IPS-11a (cell line): ENCODE measurements around the gene GLUD1.
"Not testable (repeated sequence)": the region's sequence is repeated elsewhere in the genome, so short reads cannot be mapped to it uniquely, and the experiment has no call there.

Experiments
- H3K4me3 ChIP-seq: one replicate; pipeline ENCODE4 v1.5.1; 2013; ENCODE audit warnings: low read depth, low read length, control low read depth

GLUD1 gene

DNA sequence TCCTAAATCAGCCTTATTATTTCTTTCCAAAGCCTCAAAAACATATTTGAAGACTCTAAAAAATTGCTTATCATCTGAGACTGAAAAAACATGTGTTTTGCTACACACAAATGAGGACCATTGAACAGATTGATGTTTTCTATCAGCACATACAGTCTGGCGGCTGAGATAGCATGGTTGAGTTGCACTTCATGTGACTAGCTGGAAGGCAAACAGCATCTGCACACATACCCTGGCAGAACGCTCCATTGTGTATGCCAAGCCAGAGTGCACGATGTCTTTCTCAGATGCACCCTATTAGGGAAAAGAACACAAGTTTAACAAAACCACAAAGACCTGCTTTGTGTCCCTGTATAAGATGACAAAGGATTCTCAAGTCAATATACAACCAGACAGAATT, 41.5 kb downstream of the GLUD1 start:
- H3K4me3 ChIP-seq, result no peak overlapping the region

DNA sequence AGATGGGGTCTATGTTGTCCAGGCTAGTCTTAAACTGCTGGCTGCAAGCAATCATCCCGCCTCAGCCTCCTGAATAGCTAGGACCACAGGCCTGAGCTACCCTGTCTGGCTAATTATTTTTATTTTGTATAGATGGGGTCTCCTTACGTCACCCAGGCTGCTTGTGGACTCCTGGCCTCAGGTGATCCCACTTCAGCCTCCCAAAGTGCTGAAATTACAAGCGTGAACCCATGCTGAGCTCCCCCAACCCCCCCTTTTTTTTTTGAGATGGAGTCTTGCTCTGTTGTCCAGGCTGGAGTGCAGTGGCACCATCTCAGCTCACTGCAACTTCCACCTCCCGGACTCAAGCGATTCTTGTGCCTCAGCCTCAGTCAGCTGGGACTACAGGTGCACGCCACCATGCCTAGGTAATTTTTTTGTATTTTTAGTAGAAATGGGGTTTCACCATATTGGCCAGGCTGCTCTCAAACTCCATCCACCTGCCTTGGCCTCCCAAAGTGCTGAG, 49.2 kb downstream of the GLUD1 start:
- H3K4me3 ChIP-seq, result no peak overlapping the region

DNA sequence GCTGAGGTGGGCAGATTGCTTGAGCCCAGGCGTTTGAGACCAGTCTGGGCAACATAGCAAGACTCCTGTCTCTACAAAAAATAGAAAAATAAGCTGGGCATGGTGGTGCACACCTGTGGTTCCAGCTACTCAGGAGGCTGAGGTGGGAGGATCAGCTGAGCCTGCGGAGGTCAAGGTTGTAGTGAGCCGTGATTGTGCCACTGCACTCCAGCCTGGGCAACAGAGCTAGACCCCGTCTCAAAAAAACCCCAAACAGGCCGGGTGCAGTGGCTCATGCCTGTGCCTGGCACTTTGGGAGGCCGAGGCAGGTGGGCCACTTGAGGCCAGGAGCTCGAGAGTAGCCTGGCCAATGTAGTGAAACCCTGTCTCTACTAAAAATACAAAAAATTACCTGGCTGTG, 51.1 kb downstream of the GLUD1 start:
- H3K4me3 ChIP-seq, result not testable (repeated sequence)

DNA sequence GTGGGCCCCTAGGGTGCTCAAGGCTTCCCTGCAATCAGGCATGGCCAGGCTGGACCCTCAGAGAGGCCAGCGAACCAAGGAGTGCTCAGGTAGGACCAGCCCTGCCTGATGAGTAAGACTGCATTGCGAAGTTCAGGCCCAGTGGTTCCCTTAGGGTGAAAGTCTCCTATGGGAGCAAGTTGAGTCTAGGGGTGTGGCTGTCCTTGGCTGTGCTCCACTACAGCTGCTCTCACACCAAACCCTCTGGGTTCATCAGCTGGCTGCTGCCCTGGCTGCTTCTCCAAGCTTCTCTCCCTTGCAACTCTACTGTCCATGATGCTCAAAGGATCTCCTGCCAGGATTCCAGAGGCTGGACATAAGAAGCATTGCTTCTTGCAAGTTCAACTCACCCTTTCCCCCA, 55.9 kb downstream of the GLUD1 start:
- H3K4me3 ChIP-seq, result no peak overlapping the region

DNA sequence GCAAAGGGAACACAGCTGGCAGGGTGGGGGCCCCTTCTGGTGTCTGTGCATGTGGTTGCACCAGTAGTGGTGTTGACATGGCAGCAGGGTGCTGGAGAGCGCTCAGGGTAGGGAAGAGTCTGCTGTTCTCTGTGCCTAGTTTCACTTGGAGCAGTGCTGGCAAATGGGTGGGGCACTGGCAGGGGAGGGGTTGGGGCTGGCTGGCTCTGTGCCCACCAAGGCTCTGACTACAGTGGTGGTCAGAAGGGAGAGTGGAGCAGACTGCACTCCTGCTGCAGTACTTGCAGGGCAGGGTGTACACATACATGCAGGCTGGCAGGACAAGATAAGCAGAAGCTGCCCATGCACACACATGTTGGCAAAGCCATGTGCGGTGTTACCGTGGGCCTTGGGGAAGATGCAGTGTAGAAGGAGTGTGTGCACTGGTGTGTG, 56.3 kb downstream of the GLUD1 start:
- no peak overlapping the region for H3K4me3 ChIP-seq

DNA sequence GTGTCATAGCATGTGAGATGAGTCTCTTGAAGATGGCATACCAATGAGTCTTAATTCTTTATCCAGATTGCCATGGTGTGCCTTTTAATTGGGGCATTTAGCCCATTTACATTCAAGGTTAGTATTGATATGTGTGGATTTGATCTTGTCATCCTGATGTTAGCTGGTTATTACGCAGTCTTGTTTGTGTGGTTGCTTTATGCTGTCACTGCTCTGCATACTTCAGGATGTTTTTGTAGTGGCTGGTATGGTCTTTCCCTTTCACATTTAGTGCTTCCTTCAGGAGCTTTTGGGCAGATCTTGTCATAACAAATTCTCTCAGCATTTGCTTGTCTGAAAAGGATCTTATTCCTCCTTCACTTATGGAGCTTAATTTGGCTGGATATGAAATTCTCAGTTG, 58.0 kb downstream of the GLUD1 start:
- H3K4me3 ChIP-seq, result no peak overlapping the region

DNA sequence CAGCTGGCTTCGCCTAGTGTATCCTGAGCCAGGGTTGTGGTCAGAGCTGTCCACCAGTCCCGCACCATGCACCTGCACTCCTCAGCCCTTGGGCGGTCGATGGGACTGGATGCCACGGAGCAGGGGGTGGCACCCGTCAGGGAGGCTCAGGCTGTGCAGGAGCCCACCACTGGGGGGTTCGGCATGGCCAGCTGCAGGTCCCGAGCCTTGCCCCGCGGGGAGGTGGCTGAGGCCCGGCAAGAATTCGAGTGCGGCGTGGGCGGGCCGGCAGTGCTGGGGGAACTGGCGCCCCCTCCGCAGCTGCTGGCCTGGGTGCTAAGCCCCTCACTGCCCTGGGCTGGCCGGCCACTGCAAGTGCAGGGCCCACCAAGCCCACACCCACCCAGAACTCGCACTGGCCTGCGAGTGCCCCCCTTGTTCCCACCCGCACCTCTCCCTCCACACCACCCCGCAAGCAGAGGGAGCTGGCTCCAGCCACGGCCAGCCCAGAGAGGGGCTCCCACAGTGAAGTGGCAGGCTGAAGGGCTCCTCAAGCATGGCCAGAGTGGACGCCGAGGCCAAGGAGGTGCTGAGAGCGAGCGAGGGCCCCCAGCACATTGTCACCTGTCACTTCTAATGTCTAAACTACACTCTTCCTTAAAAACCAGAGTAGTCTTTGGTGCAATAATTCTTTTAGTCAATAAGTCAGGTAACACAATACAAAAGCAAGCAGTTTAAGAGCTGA, 63.6 kb downstream of the GLUD1 start:
- H3K4me3 ChIP-seq, result no peak overlapping the region

DNA sequence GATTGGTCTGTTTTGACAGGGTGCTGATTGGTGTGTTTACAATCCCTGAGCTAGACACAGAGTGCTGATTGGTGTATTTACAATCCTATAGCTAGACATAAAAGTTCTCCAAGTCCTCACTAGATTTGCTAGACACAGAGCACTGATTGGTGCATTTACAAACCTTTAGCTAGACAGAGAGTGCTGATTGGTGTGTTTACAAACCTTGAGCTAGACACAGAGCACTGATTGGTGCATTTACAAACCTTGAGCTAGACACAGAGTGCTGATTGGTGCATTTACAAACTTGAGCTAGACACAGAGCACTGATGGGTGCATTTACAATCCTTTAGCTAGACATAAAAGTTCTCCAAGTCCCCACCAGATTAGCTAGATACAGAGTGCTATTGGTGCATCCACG, 64.2 kb downstream of the GLUD1 start:
- not testable (repeated sequence) for H3K4me3 ChIP-seq

DNA sequence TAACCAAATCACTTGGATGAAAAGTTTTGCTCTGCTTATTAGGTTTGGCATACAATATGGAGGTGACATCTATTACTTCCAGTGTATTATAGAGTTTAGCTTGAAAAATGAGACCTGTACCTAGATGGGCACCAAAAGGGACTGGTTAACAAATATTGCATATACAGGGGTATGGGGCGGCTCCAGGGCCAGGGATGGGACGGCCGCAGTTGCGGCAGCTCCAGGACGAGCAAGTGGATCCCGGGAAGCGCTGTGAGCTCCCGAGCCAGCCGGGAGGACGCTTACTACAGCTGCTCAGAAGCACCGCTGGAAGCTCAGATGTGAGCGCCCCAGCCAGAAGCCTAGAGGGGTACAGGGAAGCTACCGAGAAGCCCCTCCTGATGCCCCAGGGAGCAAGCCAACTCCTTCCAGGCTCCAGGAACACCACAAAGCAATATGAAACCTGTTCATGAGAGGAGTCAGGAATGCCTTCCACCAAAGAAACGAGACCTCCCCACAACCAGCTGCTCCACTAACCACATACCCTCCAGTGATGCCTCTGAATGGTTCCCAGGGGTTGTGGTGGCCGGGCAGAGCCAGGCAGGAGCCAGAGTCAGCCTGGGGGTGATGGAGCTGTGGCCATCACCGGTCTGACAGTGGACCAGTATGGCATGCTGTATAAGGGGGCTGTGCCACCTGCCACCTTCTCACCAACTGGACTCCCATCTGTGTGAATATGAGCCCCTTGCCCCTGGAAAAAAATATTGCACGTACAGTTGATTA, 67.7 kb downstream of the GLUD1 start:
- H3K4me3 ChIP-seq, result not testable (repeated sequence)

DNA sequence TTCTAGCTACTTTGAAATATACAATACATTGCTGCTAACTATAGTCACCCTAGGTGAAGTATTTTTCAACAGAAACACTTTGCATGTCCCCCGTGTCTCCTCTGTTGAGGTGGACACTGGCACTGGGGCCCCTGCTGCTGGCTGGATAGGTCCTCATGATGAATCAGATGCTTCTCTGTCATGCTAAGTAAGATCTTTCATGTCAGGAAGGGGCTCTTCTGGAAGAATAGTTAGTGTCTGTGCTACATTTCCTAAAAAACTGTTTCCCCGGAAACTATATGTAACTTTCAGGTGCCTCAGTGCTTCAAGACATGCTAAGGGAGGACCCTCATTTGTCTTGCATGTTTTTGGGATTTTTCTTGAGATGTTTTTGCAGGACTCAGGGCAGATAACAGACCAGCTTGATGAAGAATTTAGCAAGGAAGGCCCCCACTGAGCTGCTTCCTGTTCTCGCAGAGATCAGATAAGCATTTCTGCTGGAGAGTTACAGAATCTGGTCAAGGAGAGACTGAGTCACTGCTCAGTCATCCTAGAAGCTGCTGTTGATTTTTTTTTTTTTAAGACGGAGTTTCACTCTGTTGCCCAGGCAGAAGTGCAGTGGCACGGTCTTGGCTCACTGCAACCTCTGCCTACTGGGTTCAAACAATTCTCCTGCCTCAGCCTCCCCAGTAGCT, 69.2 kb downstream of the GLUD1 start:
- H3K4me3 ChIP-seq, result not testable (repeated sequence)

DNA sequence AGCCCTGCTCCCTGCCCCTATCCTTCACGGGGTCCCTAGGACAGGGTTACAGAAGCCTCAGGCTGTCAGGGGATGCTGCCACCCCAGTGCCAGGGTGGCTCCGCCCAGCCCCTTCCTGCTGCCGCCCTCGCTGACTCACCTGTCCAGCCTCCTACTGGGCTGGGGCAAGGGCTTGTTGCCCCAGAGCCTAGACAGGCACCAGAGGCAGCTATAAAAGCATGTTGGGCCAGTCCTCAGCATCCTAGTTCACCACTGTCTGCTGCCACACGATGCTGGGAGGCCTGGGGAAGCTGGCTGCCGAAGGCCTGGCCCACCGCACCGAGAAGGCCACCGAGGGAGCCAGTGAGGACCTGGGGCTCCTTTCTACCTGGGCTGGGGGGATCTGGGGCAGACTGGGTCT, 74.6 kb downstream of the GLUD1 start, which contains the start of gene FAM25A:
Gene FAM25A, plus strand, starts transcription at position 239 of the 400 bp plus-strand sequence. Its CDS starts 31 bp downstream, at position 270.
- not testable (repeated sequence) for H3K4me3 ChIP-seq

DNA sequence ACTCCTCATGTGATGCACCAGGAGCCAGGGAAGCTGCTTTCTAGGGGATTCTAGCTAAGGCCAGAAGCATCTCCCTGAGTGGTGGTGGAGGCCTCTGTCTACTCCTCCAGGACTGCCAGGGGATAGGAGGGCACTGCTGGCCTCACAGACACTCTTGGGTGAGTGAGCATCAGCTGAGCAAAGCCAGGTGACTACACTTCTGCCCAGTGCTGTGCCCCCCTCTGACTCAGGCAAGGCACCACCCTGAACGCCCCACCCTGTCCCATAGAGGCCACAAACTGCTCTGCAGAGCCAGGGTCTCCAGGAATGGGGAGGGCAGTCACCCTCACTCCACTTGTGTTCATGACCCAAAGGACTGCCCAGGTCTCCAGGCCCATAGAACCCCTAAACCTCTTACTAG, 75.1 kb downstream of the GLUD1 start:
- not testable (repeated sequence) for H3K4me3 ChIP-seq

DNA sequence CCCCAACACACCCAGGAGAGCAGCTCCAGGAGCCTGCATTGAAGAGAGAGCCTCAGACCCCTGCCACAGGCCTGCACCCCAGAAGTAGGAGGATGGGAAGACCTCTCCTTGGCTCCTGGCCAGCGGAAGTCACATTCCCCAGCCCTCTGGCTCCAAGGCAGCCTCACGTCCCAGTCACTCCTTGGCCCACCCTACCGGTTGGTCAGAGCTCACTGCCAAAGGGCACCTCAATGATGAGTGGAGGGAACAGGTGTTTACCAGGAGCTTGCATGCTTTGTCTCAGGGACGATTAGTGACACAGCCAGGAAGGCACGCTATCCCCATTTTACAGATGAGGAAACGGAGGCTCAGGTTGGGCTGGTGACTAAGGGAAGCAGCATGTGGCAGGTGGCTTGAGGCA, 75.6 kb downstream of the GLUD1 start:
- H3K4me3 ChIP-seq, result not testable (repeated sequence)

DNA sequence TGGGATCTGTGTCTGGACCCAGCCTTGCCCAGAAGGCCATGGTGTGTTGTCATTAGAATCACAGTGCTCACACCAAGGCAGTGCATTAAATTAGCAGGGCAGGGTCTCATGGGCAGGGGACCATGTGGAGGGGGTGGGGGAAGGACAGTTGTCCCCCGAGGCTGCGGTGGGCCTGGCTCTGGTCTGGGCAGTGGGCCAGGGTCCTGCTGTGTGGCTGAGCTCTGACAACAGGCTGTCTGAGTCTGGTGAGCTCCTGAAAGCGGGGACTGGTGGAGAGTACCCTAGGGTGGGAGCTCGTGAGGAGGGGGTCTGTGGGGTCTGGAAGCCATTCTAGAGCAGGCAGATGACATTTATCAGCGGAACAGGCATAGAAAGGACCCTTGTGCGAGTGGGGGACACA, 76.5 kb downstream of the GLUD1 start:
- not testable (repeated sequence) for H3K4me3 ChIP-seq

DNA sequence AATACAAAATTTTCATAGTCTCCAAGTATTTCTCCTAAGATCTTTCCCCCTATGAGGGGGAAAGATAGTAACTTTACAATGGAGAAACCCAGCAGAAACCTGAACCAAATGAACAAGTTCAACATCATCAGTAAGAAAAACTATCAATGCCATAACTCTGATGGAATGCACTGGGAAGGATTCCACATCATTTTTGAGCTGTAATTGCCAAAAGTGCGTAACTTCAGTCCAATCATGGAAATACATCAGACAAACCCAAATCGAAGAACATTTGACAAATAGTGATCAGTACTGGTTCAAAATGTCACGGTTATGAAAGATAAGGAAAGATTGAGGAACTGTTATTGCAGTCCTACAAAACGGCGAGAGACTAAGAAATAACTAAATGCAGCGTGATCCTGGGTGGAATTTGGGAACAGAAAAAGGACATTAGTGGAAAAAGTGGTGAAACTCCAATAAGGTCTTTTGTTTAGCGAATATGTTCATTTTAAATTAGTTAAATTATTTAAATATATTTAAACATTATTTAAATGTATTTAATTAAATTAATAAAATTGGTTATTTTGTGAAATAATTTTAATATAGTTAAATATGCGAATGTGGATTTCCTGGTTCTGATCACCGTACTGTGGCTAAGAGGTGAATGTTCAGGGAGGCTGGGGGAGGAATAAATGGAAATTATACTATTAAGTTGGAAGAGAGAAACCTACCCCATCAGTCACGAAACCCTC, 79.5 kb downstream of the GLUD1 start:
- not testable (repeated sequence) for H3K4me3 ChIP-seq

DNA sequence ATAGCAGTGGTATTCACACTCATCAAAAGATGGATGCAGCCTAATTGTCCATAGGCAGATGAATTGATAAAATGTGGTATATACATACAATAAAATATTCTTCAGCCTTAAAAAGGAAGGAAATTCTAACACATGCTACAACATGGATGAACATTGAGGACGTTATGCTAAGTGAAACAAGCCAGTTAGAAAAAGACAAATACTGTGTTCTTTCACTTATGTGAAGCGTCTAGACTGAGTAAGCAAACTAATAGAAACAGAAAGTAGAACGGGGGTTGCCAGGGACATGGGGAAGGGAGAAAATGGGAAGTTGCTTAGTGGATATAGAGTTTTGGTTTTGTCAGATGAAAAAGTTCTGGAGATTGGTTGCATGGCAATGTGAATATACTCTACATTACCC, 81.1 kb downstream of the GLUD1 start:
- not testable (repeated sequence) for H3K4me3 ChIP-seq

DNA sequence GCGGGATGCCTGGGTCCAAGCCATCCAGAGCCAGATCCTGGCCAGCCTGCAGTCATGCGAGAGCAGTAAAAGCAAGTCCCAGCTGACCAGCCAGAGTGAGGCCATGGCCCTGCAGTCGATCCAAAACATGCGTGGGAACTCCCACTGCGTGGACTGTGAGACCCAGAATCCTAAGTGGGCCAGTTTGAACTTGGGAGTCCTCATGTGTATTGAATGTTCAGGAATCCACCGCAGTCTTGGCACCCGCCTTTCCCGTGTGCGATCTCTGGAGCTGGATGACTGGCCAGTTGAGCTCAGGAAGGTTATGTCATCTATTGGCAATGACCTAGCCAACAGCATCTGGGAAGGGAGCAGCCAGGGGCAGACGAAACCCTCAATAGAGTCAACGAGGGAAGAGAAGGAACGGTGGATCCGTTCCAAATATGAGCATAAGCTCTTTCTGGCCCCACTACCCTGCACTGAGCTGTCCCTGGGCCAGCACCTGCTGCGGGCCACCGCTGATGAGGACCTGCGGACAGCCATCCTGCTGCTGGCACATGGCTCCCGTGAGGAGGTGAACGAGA, 85.4 kb downstream of the GLUD1 start:
- not testable (repeated sequence) for H3K4me3 ChIP-seq

DNA sequence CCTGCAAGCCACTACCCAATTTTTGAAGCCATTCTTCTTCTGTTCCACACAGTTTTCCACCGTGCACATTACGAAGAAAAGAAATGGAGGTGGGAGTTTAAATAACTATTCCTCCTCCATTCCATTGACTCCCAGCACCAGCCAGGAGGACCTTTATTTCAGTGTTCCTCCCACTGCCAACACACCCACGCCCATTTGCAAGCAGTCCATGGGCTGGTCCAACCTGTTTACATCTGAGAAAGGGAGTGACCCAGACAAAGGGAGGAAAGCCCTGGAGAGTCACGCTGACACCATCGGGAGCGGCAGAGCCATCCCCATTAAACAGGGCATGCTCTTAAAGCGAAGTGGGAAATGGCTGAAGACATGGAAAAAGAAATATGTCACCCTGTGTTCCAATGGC, 86.3 kb downstream of the GLUD1 start:
- H3K4me3 ChIP-seq, result not testable (repeated sequence)

DNA sequence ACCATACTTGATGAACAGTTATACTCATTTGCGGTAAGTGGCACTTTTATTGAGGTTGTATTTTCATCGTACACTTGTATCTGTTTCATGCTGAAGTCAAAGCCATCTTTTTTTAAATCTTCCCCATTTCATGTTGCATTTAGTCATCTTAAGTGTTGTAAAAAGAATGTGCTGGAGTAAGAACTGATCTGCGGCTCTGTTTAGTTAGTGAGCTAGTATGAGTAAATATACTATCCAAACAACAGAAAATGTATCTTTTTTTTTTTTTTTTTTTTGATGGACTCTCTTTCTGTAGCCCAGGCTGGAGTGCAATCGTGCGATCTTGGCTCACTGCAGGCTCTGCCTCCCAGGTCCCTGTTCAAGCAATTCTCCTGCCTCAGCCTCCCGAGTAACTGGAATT, 87.0 kb downstream of the GLUD1 start:
- not testable (repeated sequence) for H3K4me3 ChIP-seq

DNA sequence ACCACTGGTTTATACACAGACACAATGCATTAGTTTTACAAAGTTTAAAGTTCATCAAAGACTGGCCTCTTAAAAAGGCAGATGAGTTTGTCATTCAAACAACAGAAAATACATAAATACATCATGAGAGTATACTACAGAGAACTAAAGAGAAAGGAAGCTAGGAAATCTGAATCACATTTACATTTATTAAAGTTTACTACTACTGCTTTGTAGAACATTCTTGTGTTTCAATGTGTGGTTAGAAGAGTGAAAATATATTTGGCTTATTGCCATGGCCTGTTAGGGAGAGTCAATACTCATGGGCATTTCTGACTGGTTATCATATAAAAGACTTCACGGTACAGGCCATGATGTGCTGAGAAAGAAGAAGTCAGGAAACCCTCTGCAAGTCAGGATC, 87.5 kb downstream of the GLUD1 start:
- not testable (repeated sequence) for H3K4me3 ChIP-seq

DNA sequence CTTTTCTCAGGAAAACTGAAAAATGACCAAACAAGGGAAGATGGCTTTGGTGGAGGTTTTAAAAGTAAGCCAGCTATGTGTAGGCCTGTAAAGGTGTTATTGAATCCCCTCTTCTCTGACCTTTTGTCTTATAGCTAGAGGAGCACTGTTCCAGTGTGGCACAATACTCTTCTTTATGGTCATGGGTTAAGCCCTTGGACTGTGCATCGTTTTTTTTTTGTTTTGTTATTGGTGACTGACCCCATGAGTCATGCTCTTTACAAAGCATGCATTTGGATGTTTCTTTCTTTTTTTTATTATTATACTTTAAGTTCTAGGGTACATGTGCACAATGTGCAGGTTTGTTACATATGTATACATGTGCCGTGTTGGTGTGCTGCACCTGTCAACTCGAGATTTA, 94.2 kb downstream of the GLUD1 start:
- H3K4me3 ChIP-seq, result no peak overlapping the region
